H1 (cell line): ENCODE data around the gene IRF2BP2. TPM values are rescaled to one million over a fixed set of nuclear protein-coding genes. Genes with fewer than 3 reads are reported as not detected.

Experiments
- CTCF ChIA-PET: fragments of 300-600 bp; sonication (Branson Sonifier 250); formaldehyde crosslinking; loops from one replicate; lab custom pipeline; 2021; ENCODE audit not compliant: partially characterized antibody; lab: Charles Lee
- POLR2A ChIA-PET: fragments of 300-600 bp; sonication (Branson Sonifier 250); formaldehyde crosslinking; loops from one replicate; lab custom pipeline; 2021; ENCODE audit warnings: inconsistent platforms; ENCODE audit not compliant: partially characterized antibody; lab: Charles Lee
- DNase-seq, 2 experiments: peaks; one replicate each; pipeline versions ENCODE4 v3.0.0 to v3.0.0-alpha.2; 2010 to 2022; ENCODE audit warnings: low spot score in 2 of 2, low read depth in 1 of 2, mixed read lengths in 1 of 2
- FAIRE-seq: peaks from 2 replicates; lab custom pipeline; 2011; peaks lifted over from hg19 to GRCh38; lab: Jason Lieb, UNC
- H2AFZ ChIP-seq: 2 replicates; pipeline ENCODE4 v1.8.1; 2012; ENCODE audit warnings: low read length, inconsistent platforms
- H2AK5ac ChIP-seq: 2 replicates; pipeline ENCODE4 v1.6.1; 2013; ENCODE audit warnings: low read depth, low read length
- H2BK120ac ChIP-seq: replicated peaks from 2 replicates; pipeline ENCODE3; 2013; ENCODE audit warnings: low read depth, low read length, inconsistent platforms
- H2BK12ac ChIP-seq: 2 replicates; pipeline ENCODE4 v1.6.1; 2013; ENCODE audit warnings: low read depth, low read length
- H2BK15ac ChIP-seq: 2 replicates; pipeline ENCODE4 v1.6.1; 2013; ENCODE audit warnings: low read length
- H2BK20ac ChIP-seq: 2 replicates; pipeline ENCODE4 v1.6.1; 2013; ENCODE audit warnings: low read length
- H2BK5ac ChIP-seq: 2 replicates; pipeline ENCODE4 v1.6.1; 2013; ENCODE audit warnings: low read depth, low read length
- H3K14ac ChIP-seq: 2 replicates; pipeline ENCODE4 v1.6.1; 2013; ENCODE audit warnings: inconsistent platforms; ENCODE audit not compliant: insufficient read length
- H3K18ac ChIP-seq: 2 replicates; pipeline ENCODE4 v1.6.1; 2013; ENCODE audit warnings: low read length; ENCODE audit errors: extremely low read depth
- H3K23ac ChIP-seq: 2 replicates; pipeline ENCODE4 v1.6.1; 2013; ENCODE audit warnings: inconsistent platforms; ENCODE audit not compliant: insufficient read length
- H3K23me2 ChIP-seq: 2 replicates; pipeline ENCODE4 v1.6.1; 2013; ENCODE audit warnings: low read depth, low read length
- H3K27ac ChIP-seq: 2 replicates; pipeline ENCODE4 v1.6.1; 2011; ENCODE audit warnings: low read depth, low read length, inconsistent platforms
- H3K27me3 ChIP-seq, 4 experiments: replicated peaks in 1 of 4; 1 replicate in 1 of 4; 2 replicates in 3 of 4; pipeline versions ENCODE4 v1.6.1 to v1.8.1; 2011 to 2013; ENCODE audit warnings: low read length in 3 of 4, mild to moderate bottlenecking in 3 of 4, inconsistent platforms in 2 of 4, mixed read lengths in 2 of 4, moderate library complexity in 1 of 4; ENCODE audit not compliant: control insufficient read depth in 3 of 4, insufficient read depth in 3 of 4; ENCODE audit errors: extremely low read depth in 1 of 4
- H3K36me3 ChIP-seq, 4 experiments: 2 replicates each; pipeline versions ENCODE4 v1.6.1 to v1.8.1; 2011 to 2013; ENCODE audit warnings: mild to moderate bottlenecking in 4 of 4, low read length in 3 of 4, moderate library complexity in 2 of 4, control low read depth in 1 of 4, inconsistent platforms in 1 of 4; ENCODE audit not compliant: insufficient read depth in 4 of 4, control insufficient read depth in 2 of 4
- H3K4ac ChIP-seq: replicated peaks from 2 replicates; pipeline ENCODE3; 2013; ENCODE audit warnings: low read length, low read depth, mixed read lengths, inconsistent platforms; ENCODE audit not compliant: insufficient read length
- H3K4me1 ChIP-seq, 4 experiments: replicated peaks in 1 of 4; 1 replicate in 1 of 4; 2 replicates in 3 of 4; pipeline versions ENCODE4 v1.6.1 to v1.8.1; 2011 to 2013; ENCODE audit warnings: low read length in 3 of 4, inconsistent platforms in 2 of 4, mixed read lengths in 1 of 4; ENCODE audit not compliant: insufficient read depth in 4 of 4, control insufficient read depth in 3 of 4
- H3K4me2 ChIP-seq, 2 experiments: 2 replicates each; pipeline versions ENCODE4 v1.6.1 to v1.8.1; 2011 to 2013; ENCODE audit warnings: low read depth in 2 of 2, low read length in 2 of 2, control low read depth in 1 of 2, inconsistent platforms in 1 of 2, mild to moderate bottlenecking in 1 of 2; ENCODE audit not compliant: insufficient read depth in 1 of 2
- H3K4me3 ChIP-seq, 4 experiments: fragments of 200-600, 300-600 bp in 1 of 4; sonication (generic), shearing (Covaris generic), sonication (Bioruptor Twin) in 1 of 4; 2 replicates each; pipeline versions ENCODE4 v1.5.1 to v1.8.1; 2011 to 2016; ENCODE audit warnings: low read length in 4 of 4, low read depth in 3 of 4, control low read depth in 2 of 4, inconsistent platforms in 2 of 4, mild to moderate bottlenecking in 2 of 4, mixed read lengths in 1 of 4, moderate library complexity in 1 of 4; ENCODE audit not compliant: insufficient read depth in 2 of 4; ENCODE audit errors: extremely low read depth in 1 of 4
- H3K56ac ChIP-seq: replicated peaks from 2 replicates; pipeline ENCODE3; 2013; ENCODE audit warnings: low read depth, mild to moderate bottlenecking, mixed read lengths, low read length, inconsistent platforms; ENCODE audit not compliant: insufficient read length
- H3K79me1 ChIP-seq: 2 replicates; pipeline ENCODE4 v1.6.1; 2013; ENCODE audit warnings: low read depth, low read length, control low read depth
- H3K79me2 ChIP-seq, 2 experiments: 2 replicates each; pipeline versions ENCODE4 v1.6.1 to v1.8.1; 2012 to 2013; ENCODE audit warnings: low read length in 2 of 2, mild to moderate bottlenecking in 2 of 2, inconsistent platforms in 1 of 2; ENCODE audit not compliant: insufficient read depth in 2 of 2, control insufficient read depth in 1 of 2
- H3K9ac ChIP-seq, 4 experiments: replicated peaks in 1 of 4; 1 replicate in 1 of 4; 2 replicates in 3 of 4; pipeline versions ENCODE4 v1.6.1 to v1.8.1; 2011 to 2013; ENCODE audit warnings: low read depth in 3 of 4, low read length in 3 of 4, control low read depth in 2 of 4, mild to moderate bottlenecking in 2 of 4, moderate library complexity in 2 of 4, inconsistent platforms in 1 of 4; ENCODE audit errors: extremely low read depth in 1 of 4
- H3K9me3 ChIP-seq, 2 experiments: 2 replicates each; pipeline versions ENCODE4 v1.6.1 to v1.8.1; 2012 to 2013; ENCODE audit warnings: mild to moderate bottlenecking in 2 of 2, moderate library complexity in 2 of 2, control low read depth in 1 of 2, inconsistent platforms in 1 of 2, low read depth in 1 of 2, low read length in 1 of 2, mixed read lengths in 1 of 2; ENCODE audit not compliant: insufficient read depth in 2 of 2
- H4K20me1 ChIP-seq, 2 experiments: replicated peaks in 1 of 2; 2 replicates each; pipeline versions ENCODE3 to v1.8.1; 2011 to 2013; ENCODE audit warnings: inconsistent platforms in 2 of 2, low read length in 2 of 2, mild to moderate bottlenecking in 1 of 2; ENCODE audit not compliant: insufficient read depth in 2 of 2, control insufficient read depth in 1 of 2
- H4K5ac ChIP-seq: 2 replicates; pipeline ENCODE4 v1.6.1; 2013; ENCODE audit warnings: low read length, low read depth, mixed read lengths, inconsistent platforms; ENCODE audit not compliant: insufficient read length
- H4K8ac ChIP-seq: 2 replicates; pipeline ENCODE4 v1.8.0; 2013; ENCODE audit warnings: mild to moderate bottlenecking, moderate library complexity, low read length, inconsistent platforms; ENCODE audit not compliant: insufficient read depth; ENCODE audit errors: extremely low read depth
- H4K91ac ChIP-seq: replicated peaks from 2 replicates; pipeline ENCODE3; 2013; ENCODE audit warnings: low read length, mixed read lengths, inconsistent platforms; ENCODE audit not compliant: insufficient read length
- ATF2 ChIP-seq: IDR thresholded peaks from 2 replicates; pipeline ENCODE4 v1.6.1; 2012; ENCODE audit warnings: low read length, inconsistent platforms
- CHD1 ChIP-seq: IDR thresholded peaks from 2 replicates; pipeline ENCODE4 v1.6.1; 2012; ENCODE audit warnings: low read depth, low read length, improper control_type of control experiment
- CHD2 ChIP-seq: IDR thresholded peaks from 2 replicates; pipeline ENCODE4 v1.6.1; 2012; ENCODE audit warnings: low read length, improper control_type of control experiment
- EGR1 ChIP-seq: IDR thresholded peaks from 2 replicates; pipeline ENCODE4 v1.6.1; 2011; ENCODE audit warnings: low read depth, low read length, borderline replicate concordance
- WGBS, 2 experiments: shearing (Covaris generic) in 1 of 2; methylation state at CpG; one replicate each; pipeline versions ENCODE4 v1.1.6 to v1.1.7; 2013 to 2015; ENCODE audit warnings: low lambda C conversion rate in 2 of 2, mixed read lengths in 2 of 2, inconsistent platforms in 1 of 2, low coverage in 1 of 2, missing lambda C conversion rate in 1 of 2; ENCODE audit not compliant: insufficient replicate concordance in 2 of 2, insufficient coverage in 1 of 2, insufficient read length in 1 of 2; ENCODE audit errors: extremely low coverage in 1 of 2, missing lambda C conversion rate in 1 of 2; 5-methylcytosine and 5-hydroxymethylcytosine counted together
- polyA plus RNA-seq, 7 experiments: library from polyadenylated mRNA; depleted of rRNA in 3 of 7; stranded (reverse) in 5 of 7; unstranded in 2 of 7; fragments of >200 nt in 5 of 7; fragments of 200-250 nt in 2 of 7; gene quantifications; 1 replicate in 5 of 7; 2 replicates in 1 of 7; 4 replicates in 1 of 7; pipeline versions ENCODE4 v1.2.1 to v1.2.3, GENCODE V29; 2011 to 2013; ENCODE audit warnings: missing spikeins in 2 of 7, mixed read lengths in 2 of 7
- total RNA-seq: library from RNA; stranded (reverse); fragmentation: NEBNext Ultra II Directional; extraction: Animal tissue kit (Norgen Biotek cat#: 25700); gene quantifications from 2 replicates; pipeline ENCODE4 v1.2.1, GENCODE V29; 2021
- TF ChIP-seq, protein P1 (sequence below): IDR thresholded peaks from 2 replicates; pipeline ENCODE4 v1.6.1; 2011; ENCODE audit warnings: low read depth, mild to moderate bottlenecking, low read length; ENCODE audit not compliant: insufficient read depth
- TF ChIP-seq, protein P2 (sequence below): IDR thresholded peaks from 2 replicates; pipeline ENCODE4 v1.6.1; 2012; ENCODE audit warnings: inconsistent platforms

IRF2BP2 gene
- total and polyA plus RNA-seq, 2 of the 8 experiments (the other 6 are each of a cell fraction or from before 2014, with no cell fraction given): 24.9 to 67.5 TPM

- Histone ChIP-seq H3K18ac (no peak overlapping the region), H3K23me2 (no peaks in the 10 kb centered on the region), H2BK12ac (no peak overlapping the region), H3K14ac (no peak overlapping the region), H3K4ac (no peak overlapping the region), H3K79me1 (no peaks in the 10 kb centered on the region)
- DNase-seq (no peak), FAIRE-seq (no peak)
- TF ChIP-seq CHD2 (no peak), ATF2 (no peak), EGR1 (no peak), CHD1 (no peak)
- TF ChIP-seq, protein P1, sequence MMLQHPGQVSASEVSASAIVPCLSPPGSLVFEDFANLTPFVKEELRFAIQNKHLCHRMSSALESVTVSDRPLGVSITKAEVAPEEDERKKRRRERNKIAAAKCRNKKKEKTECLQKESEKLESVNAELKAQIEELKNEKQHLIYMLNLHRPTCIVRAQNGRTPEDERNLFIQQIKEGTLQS: no peak
- TF ChIP-seq, protein P2, sequence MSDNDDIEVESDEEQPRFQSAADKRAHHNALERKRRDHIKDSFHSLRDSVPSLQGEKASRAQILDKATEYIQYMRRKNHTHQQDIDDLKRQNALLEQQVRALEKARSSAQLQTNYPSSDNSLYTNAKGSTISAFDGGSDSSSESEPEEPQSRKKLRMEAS: no peak
- TF ChIP-seq, all 59 proteins: peak for 0
- Histone ChIP-seq H3K4me3 (no peak overlapping the region), H4K8ac (no peak overlapping the region), H3K4me1 (no peaks in the 10 kb centered on the region), H4K5ac (no peak overlapping the region), H2BK15ac (no peak overlapping the region), H2AFZ (no peak overlapping the region), H3K36me3 (no peaks in the 10 kb centered on the region), H3K9ac (no peak overlapping the region), H4K91ac (no peak overlapping the region), H2BK20ac (no peak overlapping the region), H3K4me2 (no peak overlapping the region), H3K9me3 (peaks cover 5% of the 10 kb centered on the region in 2 experiments; a peak in 1 of 4 replicates), H2BK5ac (no peak overlapping the region), H4K20me1 (no peaks in the 10 kb centered on the region), H3K27me3 (no peaks in the 10 kb centered on the region), H3K27ac (no peak overlapping the region), H3K56ac (no peak overlapping the region), H2BK120ac (no peak overlapping the region), H3K79me2 (no peaks in the 10 kb centered on the region), H2AK5ac (no peak overlapping the region), H3K23ac (no peak overlapping the region)
- CTCF ChIA-PET: no interaction called here
- POLR2A ChIA-PET: interaction anchor here (1.3 kb wide), 1 partner anchor 39 kb away, joined by 3 read pairs; no protein-coding TSS in a partner anchor
- 97% methylated on average over 3 of the region's 3 CpGs; no CpG with 5 or more reads in 1 of the 2 experiments for WGBS, 2 experiments
These were observed 39.6 kb upstream of the IRF2BP2 start for GRCh38 chr1:234649432-234650081.
